CD4-positive, CD25-positive, alpha-beta regulatory T cell (primary cell): ENCODE measurements around the gene SLC26A1. TPM values are rescaled to one million over a fixed set of nuclear protein-coding genes. Genes with fewer than 3 reads are reported as not detected.

Experiments used
- ATAC-seq, 2 donors: fragments of 150-1000 bp; cut with Tn5 transposase; one replicate each; pipeline ENCODE4 v1.10.0; 2021; ENCODE audit warnings: low read depth in 2 of 2, moderate number of reproducible peaks in 2 of 2, moderate library complexity in 1 of 2
- DNase-seq, 3 donors: peaks; one replicate each; pipeline versions ENCODE4 v3.0.0 to v3.0.0-alpha.2; 2012 to 2022; ENCODE audit warnings: mixed read lengths in 1 of 3
- H3K27ac ChIP-seq: one replicate; pipeline ENCODE4 v1.7.0; 2013; ENCODE audit warnings: mild to moderate bottlenecking, low read length; ENCODE audit not compliant: insufficient read depth, poor library complexity, severe bottlenecking
- H3K27me3 ChIP-seq: one replicate; pipeline ENCODE4 v1.7.0; 2013; ENCODE audit warnings: low read length; ENCODE audit not compliant: control insufficient read depth, insufficient read depth
- H3K36me3 ChIP-seq: one replicate; pipeline ENCODE4 v1.7.0; 2013; ENCODE audit warnings: mild to moderate bottlenecking, low read length, moderate library complexity; ENCODE audit not compliant: control insufficient read depth, insufficient read depth
- H3K4me1 ChIP-seq: 2 replicates; pipeline ENCODE4 v1.7.0; 2013; ENCODE audit warnings: mild to moderate bottlenecking, low read length; ENCODE audit not compliant: insufficient read depth, control insufficient read depth, poor library complexity, severe bottlenecking
- H3K4me3 ChIP-seq: one replicate; pipeline ENCODE4 v1.7.0; 2013; ENCODE audit warnings: low read depth, mild to moderate bottlenecking, low read length, moderate library complexity
- H3K9me3 ChIP-seq, 2 experiments: 1 replicate in 1 of 2; 2 replicates in 1 of 2; pipeline ENCODE4 v1.7.0; 2013; ENCODE audit warnings: low read length in 2 of 2, mild to moderate bottlenecking in 1 of 2, moderate library complexity in 1 of 2; ENCODE audit not compliant: control insufficient read depth in 2 of 2
- H3K27ac Mint-ChIP-seq, 3 donors: one replicate each; pipeline ENCODE4 v1.8.0; 2020 to 2022; ENCODE audit warnings: mild to moderate bottlenecking in 3 of 3, mixed read lengths in 3 of 3, moderate library complexity in 2 of 3
- H3K27me3 Mint-ChIP-seq: one replicate; pipeline ENCODE4 v1.8.0; 2022; ENCODE audit warnings: mild to moderate bottlenecking, mixed read lengths
- H3K36me3 Mint-ChIP-seq: one replicate; pipeline ENCODE4 v1.8.0; 2020; ENCODE audit warnings: mixed read lengths
- H3K4me1 Mint-ChIP-seq, 4 donors: one replicate each; pipeline ENCODE4 v1.8.0; 2020 to 2022; ENCODE audit warnings: mixed read lengths in 4 of 4, mild to moderate bottlenecking in 1 of 4
- H3K4me3 Mint-ChIP-seq, 4 donors: one replicate each; pipeline ENCODE4 v1.8.0; 2020 to 2022; ENCODE audit warnings: mild to moderate bottlenecking in 4 of 4, mixed read lengths in 4 of 4, moderate library complexity in 3 of 4
- H3K9me3 Mint-ChIP-seq, 7 donors: one replicate each; pipeline ENCODE4 v1.8.0; 2020 to 2022; ENCODE audit warnings: mixed read lengths in 7 of 7, mild to moderate bottlenecking in 3 of 7, moderate library complexity in 2 of 7
- polyA plus RNA-seq, 4 donors: library from polyadenylated mRNA; unstranded; fragments of 300-500 nt; fragmentation: Illumina TruSeq; gene quantifications; one replicate each; pipeline ENCODE4 v1.2.3, GENCODE V29; 2021
- total RNA-seq: library from RNA; stranded (reverse); gene quantifications from one replicate; pipeline ENCODE4 v1.2.3, GENCODE V29; 2022

SLC26A1 gene
- total and polyA plus RNA-seq, 5 donors from 2014 or later: 0.37 to 1.7 (median 1.00) TPM

GRCh38 chr4:1013225-1014073 is 20.2 kb upstream of the SLC26A1 start:
- DNase-seq: no peak
- Mint-ChIP-seq H3K27me3 (peaks cover 5% of the 10 kb centered on the region), H3K4me3 (peak overlapping the region; percentile 43 to 83 (median 65)), H3K9me3 (no peaks in the 10 kb centered on the region), H3K36me3 (no peaks in the 10 kb centered on the region), H3K27ac (no peak overlapping the region), H3K4me1 (peaks cover 0 to 15% (median 4%) of the 10 kb centered on the region in 4 donors)
- Histone ChIP-seq H3K9me3 (no peaks in the 10 kb centered on the region), H3K36me3 (no peaks in the 10 kb centered on the region), H3K4me3 (no peak overlapping the region), H3K27ac (no peak overlapping the region), H3K4me1 (peaks cover 30% of the 10 kb centered on the region), H3K27me3 (peaks cover 2% of the 10 kb centered on the region)
- ATAC-seq: no peak

- peaks cover 31% of the 10 kb centered on the region for H3K4me1 ChIP-seq
- ATAC-seq (no peak), DNase-seq (peak; percentile 23 to 35 (median 33))
- Mint-ChIP-seq H3K9me3 (no peaks in the 10 kb centered on the region), H3K4me3 (peak overlapping the region; percentile 47 to 83 (median 79)), H3K36me3 (no peaks in the 10 kb centered on the region), H3K27ac (no peak overlapping the region), H3K4me1 (peaks cover 0 to 15% (median 4%) of the 10 kb centered on the region in 4 donors), H3K27me3 (peaks cover 15% of the 10 kb centered on the region)
- H3K4me3 ChIP-seq: no peak overlapping the region
- no peak overlapping the region for H3K27ac ChIP-seq
- no peaks in the 10 kb centered on the region for H3K9me3 ChIP-seq
- H3K27me3 ChIP-seq: peaks cover 5% of the 10 kb centered on the region
- no peaks in the 10 kb centered on the region for H3K36me3 ChIP-seq
Measured at GRCh38 chr4:1012034-1012739, 19.0 kb upstream of the SLC26A1 start.

GRCh38 chr4:1011666-1012033 is 18.4 kb upstream of the SLC26A1 start:
- H3K9me3 ChIP-seq: peaks cover 0 to 2% of the 10 kb centered on the region in 2 experiments
- no peak for DNase-seq
- H3K27me3 ChIP-seq: peaks cover 5% of the 10 kb centered on the region
- H3K4me3 ChIP-seq: no peak overlapping the region
- H3K36me3 ChIP-seq: no peaks in the 10 kb centered on the region
- H3K27ac ChIP-seq: no peak overlapping the region
- peaks cover 21% of the 10 kb centered on the region for H3K27me3 Mint-ChIP-seq
- H3K4me3 Mint-ChIP-seq: no peak overlapping the region
- H3K27ac Mint-ChIP-seq: no peak overlapping the region
- no peak for ATAC-seq
- H3K9me3 Mint-ChIP-seq: peaks cover 0 to 2% (median 0%) of the 10 kb centered on the region in 7 donors
- H3K4me1 ChIP-seq: peaks cover 31% of the 10 kb centered on the region
- H3K4me1 Mint-ChIP-seq: peaks cover 0 to 15% (median 4%) of the 10 kb centered on the region in 4 donors
- no peaks in the 10 kb centered on the region for H3K36me3 Mint-ChIP-seq

GRCh38 chr4:1011022-1011665 is 17.9 kb upstream of the SLC26A1 start, which contains the start of gene FGFRL1:
FGFRL1 (plus strand) TSS chr4:1011626; CDS start chr4:1012486, 860 bp downstream.
- H3K4me3 Mint-ChIP-seq: peak within 1 kb of the TSS; percentile 84 to 98 (median 91)
- H3K4me1 Mint-ChIP-seq: peaks cover 0 to 15% (median 6%) of the 10 kb centered on the region in 4 donors
- peak within 1 kb of the TSS; percentile 19 for H3K4me3 ChIP-seq
- ATAC-seq: peak; percentile 66
- peaks cover 31% of the 10 kb centered on the region for H3K4me1 ChIP-seq
- H3K27ac ChIP-seq: peak within 1 kb of the TSS; percentile 84
- no peaks in the 10 kb centered on the region for H3K36me3 Mint-ChIP-seq
- peaks cover 0 to 2% (median 0%) of the 10 kb centered on the region in 7 donors for H3K9me3 Mint-ChIP-seq
- DNase-seq: peak; percentile 82 to 93 (median 86)
- peaks cover 5% of the 10 kb centered on the region for H3K27me3 ChIP-seq
- H3K27ac Mint-ChIP-seq: peak within 1 kb of the TSS; percentile 83 to 98 (median 92)
- H3K36me3 ChIP-seq: no peaks in the 10 kb centered on the region
- H3K27me3 Mint-ChIP-seq: peaks cover 26% of the 10 kb centered on the region
- peaks cover 0 to 2% of the 10 kb centered on the region in 2 experiments for H3K9me3 ChIP-seq

- DNase-seq: peak; percentile 41 to 82 (median 68)
- Histone ChIP-seq H3K36me3 (no peaks in the 10 kb centered on the region), H3K4me3 (peak overlapping the region; percentile 19), H3K27ac (peak overlapping the region; percentile 84), H3K9me3 (peaks cover 0 to 2% of the 10 kb centered on the region in 2 experiments), H3K4me1 (peaks cover 31% of the 10 kb centered on the region), H3K27me3 (peaks cover 5% of the 10 kb centered on the region)
- peaks cover 0 to 15% (median 6%) of the 10 kb centered on the region in 4 donors for H3K4me1 Mint-ChIP-seq
- peak; percentile 19 to 29 for ATAC-seq
- no peaks in the 10 kb centered on the region for H3K36me3 Mint-ChIP-seq
- peaks cover 0 to 2% (median 0%) of the 10 kb centered on the region in 7 donors for H3K9me3 Mint-ChIP-seq
- H3K4me3 Mint-ChIP-seq: peak overlapping the region; percentile 84 to 98 (median 91)
- peak overlapping the region; percentile 83 to 98 (median 92) for H3K27ac Mint-ChIP-seq
- peaks cover 27% of the 10 kb centered on the region for H3K27me3 Mint-ChIP-seq
Measured at GRCh38 chr4:1010395-1011021, 17.3 kb upstream of the SLC26A1 start.

- Histone ChIP-seq H3K27ac (peak overlapping the region; percentile 84), H3K36me3 (no peaks in the 10 kb centered on the region), H3K9me3 (peaks cover 0 to 2% of the 10 kb centered on the region in 2 experiments), H3K4me1 (peaks cover 31% of the 10 kb centered on the region), H3K27me3 (peaks cover 5% of the 10 kb centered on the region), H3K4me3 (peak overlapping the region; percentile 40)
- ATAC-seq: peak; percentile 43 to 58
- DNase-seq: peak; percentile 61 to 70 (median 67)
- peak overlapping the region; percentile 88 to 98 (median 92) for H3K4me3 Mint-ChIP-seq
- H3K27ac Mint-ChIP-seq: peak overlapping the region in 2 of 3 donors; percentile 62 to 92
- H3K27me3 Mint-ChIP-seq: peaks cover 29% of the 10 kb centered on the region
- H3K9me3 Mint-ChIP-seq: peaks cover 0 to 2% (median 0%) of the 10 kb centered on the region in 7 donors
- H3K4me1 Mint-ChIP-seq: peaks cover 0 to 15% (median 6%) of the 10 kb centered on the region in 4 donors
- H3K36me3 Mint-ChIP-seq: no peaks in the 10 kb centered on the region
Measured at GRCh38 chr4:1009542-1010394, 16.6 kb upstream of the SLC26A1 start.
